GM18867 (cell line): ENCODE data around the gene DCHS1.

Source experiments
- ATAC-seq: cut with Tn5 transposase; IDR thresholded peaks from one replicate; pipeline ENCODE4 v1.9.1; 2021; ENCODE audit warnings: mild to moderate bottlenecking, moderate library complexity; ENCODE audit not compliant: unreplicated experiment

DCHS1 gene

DNA sequence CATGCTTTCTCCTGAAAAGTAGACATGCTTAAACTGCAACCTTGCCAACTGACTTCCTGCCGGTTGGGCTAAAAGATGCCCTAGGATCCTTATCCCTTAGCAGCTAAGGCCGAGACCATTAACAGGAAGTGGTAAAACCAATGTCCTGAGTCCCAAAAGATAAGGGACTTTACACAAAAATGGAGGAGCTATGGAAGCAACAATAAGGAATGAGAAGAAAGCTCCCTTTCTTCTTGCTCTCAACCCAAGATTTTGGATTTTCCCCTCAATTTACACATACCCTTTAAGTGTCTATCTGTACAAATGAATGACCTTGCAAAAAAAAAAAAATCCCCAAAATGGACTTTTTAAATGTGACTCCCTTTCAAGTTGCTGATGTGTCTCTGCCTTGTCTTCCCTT is 16.4 kb upstream of the DCHS1 start:
- no peak for ATAC-seq

DNA sequence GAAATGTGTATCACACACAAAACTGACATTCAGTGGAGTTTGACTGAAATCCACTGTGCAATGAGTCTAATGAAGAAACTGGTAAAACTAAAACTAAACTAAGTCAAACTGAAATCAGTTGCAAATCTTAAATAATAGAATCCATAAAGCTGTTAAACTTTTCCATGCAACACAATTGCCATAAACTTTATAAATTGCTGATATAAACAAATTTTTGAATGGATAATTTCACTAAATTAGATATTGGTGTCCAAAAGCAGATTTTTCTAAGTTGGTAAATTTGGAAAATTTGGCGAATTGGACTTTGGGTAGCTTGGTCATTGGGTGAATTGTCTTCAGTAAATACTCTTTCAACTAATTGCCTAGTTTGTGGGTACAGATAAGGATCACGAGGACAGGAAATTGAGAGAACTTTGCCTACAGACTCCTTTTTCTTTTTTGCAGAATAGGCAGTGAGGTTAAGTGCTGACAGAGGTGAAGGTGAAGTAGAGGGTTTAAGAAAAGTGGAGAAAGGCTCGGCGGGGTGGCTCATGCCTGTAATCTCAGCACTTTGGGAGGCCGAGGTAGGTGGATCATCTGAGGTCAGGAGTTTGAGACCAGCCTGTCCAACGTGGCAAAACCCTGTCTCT is 14.7 kb upstream of the DCHS1 start:
- no peak for ATAC-seq

DNA sequence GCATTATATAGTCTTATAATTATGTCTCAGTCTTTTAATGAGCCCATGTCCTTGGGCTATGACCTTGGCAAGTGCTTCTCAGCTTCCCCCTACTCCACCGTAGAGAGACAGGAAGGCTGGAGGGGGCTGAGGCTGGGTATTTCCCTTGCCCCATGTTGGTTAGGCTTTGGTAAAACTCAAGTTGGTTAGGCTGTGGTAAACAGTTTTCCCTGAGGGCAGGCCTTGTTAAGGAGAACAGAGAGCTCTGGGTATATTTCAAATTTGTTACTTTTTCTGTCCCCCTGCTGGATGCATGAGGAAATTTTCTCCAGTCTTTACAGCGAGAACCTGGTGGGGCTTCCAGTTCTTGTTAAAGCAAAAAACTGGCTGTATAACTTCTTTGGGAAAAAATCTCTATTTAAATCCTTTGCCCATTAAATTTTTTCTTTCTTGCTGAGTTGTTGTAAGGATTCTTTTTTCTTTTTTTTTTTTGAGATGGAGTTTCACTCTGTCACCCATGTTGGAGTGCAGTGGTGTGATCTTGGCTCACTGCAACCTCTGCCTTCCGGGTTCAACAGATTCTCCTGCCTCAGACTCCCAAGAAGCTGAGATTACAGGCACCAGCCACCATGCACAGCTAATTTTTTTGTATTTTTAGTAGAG is 12.2 kb upstream of the DCHS1 start:
- ATAC-seq, result peak; percentile 64

- no peak for ATAC-seq
These were observed 10.9 kb upstream of the DCHS1 start for GRCh38 chr11:6666302-6667183.

DNA sequence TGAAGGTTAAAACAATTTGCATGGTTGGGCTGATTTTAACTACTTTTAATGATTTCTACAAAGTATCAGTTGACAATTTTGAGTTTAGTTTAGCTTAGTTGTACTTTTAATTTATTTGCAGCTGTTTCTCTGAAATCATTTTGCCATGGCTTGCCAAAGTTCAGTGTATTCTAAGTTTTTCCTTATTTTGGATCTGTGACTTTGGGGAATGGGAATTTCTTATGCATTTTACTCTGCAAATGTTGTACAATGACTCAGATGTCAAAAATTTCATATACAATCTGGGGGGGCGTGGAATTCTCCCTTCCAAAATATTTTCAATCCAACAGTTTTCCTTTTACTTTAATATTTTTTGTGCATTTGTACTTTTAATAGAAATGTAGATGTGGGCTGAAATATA is 8.9 kb upstream of the DCHS1 start:
- ATAC-seq, result no peak

- no peak for ATAC-seq
These were observed 8.3 kb upstream of the DCHS1 start for GRCh38 chr11:6663794-6664469.

DNA sequence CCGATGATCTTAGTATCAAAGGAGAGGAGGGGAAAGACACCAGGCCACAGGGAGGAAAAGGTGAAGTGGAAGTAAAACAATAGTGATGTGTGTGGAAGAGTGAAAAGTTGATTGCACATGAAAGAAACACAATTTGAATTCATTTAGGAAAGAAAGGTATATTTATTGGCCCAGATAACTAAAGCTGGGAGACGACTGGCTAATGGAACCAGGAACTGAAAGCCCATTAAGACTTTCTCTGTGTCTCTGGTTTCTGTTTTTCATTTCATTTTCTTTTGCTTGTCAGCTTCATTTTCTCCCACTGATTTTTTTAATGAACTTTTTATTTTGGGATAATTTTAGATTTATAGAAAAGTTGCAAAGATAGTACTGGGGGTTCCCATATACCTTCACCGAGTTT is 5.1 kb upstream of the DCHS1 start:
- ATAC-seq, result no peak

GRCh38 chr11:6658647-6659046 is 3.0 kb upstream of the DCHS1 start:
- no peak for ATAC-seq

DNA sequence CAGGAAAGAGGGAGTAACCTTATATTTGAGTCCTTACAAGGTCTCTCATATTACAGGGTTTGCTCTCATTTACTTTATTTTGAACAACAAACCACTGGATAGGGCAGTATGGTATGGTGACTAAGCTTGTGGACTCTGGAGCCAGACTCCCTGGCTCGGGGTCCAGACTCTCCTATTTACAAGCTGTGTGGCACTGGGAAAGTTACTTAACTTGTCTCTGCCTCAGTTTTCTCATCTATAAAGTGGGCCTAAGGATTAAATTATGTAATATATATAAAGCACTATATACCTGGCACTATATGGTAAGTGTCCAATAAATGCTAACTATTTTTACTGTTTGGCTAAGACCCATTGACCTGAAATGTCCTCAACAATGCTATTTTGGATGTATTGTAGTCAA is 1.7 kb upstream of the DCHS1 start:
- ATAC-seq, result no peak

GRCh38 chr11:6656936-6657335 is 1.3 kb upstream of the DCHS1 start:
- no peak for ATAC-seq

GRCh38 chr11:6656584-6656915 is 941 bp upstream of the DCHS1 start:
- ATAC-seq, result no peak

DNA sequence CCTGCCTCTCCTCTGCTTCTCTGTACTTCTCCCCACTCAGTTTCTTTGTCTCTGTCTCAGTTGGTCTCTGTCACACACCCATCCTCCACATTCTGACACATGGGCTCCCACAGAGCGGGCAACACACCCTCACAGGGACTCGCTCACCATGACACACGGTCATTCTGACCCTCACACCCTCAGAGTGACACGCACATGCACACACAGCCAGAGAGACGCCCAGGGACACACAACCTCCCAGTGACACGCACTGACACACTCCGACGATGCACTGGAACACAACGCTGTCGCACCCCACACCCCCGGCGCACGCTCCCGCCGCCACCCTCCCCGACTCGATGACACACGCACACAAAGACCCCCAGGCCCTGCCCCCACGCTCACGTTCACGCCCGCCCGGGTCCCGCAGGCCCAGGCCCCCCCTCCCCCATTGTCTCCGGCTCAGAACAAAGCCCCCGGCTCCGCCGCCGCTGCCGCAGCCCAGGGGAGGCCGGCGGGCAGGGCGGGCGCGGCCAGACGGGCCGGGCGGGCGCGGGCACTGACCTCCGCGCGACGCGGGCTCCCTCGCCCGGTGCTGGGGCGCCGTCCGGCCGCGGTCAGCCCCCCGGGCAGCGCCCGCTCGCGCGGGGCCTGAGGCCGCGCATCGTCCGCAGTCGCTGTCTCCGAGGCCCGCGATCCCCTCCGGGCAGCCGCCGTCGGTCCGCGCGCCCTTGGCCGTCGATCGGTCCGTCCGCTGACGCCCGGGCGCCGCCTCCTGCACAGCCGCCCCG is 404 bp downstream of the DCHS1 start:
- no peak for ATAC-seq

DNA sequence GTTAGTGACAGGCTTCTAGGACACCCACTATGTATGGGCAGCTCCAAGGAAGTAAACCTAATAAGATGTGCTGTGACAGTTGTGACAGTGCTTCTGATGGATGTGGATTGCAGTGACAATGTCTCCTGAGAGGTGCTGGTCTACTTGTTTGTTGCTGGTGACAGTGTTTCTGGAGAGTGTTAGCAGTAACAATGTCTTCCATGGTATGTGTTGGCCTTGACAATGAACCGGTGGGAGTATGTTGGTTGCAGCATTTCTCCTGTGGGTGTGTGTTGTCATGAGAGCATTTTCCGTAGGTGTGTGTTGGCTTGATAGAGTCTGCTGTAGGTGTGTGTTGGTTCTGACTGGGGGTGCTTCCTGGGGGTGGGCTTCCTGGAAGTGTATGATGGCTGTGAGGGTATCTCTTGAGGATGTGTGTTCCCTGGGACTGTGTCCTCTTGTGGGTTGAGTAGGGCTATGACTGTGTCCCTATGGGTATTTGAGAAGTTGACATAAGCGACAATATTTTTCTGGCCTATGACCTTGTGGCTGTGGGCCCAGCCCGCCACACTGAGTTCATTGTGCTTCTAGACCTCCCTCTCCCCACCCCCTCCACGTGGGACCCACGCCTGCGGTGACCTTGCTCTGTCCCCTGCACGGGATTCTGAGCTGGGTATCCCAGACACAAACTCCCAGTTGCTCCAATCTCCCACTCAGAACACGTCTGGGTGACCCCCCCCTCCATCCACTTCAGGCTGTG is 1.2 kb downstream of the DCHS1 start:
- no peak for ATAC-seq

DNA sequence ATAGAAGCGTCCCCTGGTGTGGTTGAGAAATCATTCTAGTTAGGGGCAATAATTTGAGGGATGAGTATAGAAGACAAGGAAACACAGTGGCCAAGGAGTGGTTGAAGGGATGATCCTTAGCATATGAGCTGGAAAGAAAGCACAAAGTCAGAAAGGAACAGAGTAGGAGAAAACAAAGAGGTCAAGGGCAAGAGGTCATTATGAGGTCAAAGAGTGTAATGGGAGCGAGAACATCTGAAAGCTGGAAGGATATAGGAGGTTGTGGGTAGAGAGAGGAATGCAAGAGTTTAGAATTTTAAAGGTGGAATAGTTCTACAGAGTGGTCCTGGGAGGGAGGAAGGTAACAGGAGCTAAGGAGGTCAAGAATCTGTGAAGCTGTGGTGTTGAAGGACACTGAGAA is 2.0 kb downstream of the DCHS1 start:
- no peak for ATAC-seq

GRCh38 chr11:6653097-6653496 is 2.5 kb downstream of the DCHS1 start:
- ATAC-seq, result no peak

DNA sequence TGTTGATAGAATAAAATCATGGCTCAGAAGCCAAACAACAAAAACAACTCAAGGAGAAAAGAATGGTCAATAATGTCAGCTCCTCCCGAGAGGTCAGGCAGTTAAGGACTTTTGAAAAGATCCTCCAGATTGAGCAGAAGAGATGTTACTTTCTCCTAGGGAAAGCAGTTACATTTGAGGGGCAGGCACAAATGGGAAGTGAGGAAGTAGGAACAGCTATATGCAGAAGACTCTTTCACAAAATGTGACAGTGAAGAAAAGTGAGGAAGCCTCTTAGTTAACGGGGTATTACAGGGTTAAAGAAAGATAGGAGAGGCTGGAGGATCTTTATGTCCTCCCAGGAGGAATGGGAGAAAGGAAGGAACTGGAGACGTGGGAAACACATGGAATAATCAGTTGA is 3.4 kb downstream of the DCHS1 start:
- no peak for ATAC-seq

- no peak for ATAC-seq
These were observed 4.6 kb downstream of the DCHS1 start for GRCh38 chr11:6650980-6651379.

GRCh38 chr11:6650104-6650503 is 5.5 kb downstream of the DCHS1 start:
- ATAC-seq, result no peak

DNA sequence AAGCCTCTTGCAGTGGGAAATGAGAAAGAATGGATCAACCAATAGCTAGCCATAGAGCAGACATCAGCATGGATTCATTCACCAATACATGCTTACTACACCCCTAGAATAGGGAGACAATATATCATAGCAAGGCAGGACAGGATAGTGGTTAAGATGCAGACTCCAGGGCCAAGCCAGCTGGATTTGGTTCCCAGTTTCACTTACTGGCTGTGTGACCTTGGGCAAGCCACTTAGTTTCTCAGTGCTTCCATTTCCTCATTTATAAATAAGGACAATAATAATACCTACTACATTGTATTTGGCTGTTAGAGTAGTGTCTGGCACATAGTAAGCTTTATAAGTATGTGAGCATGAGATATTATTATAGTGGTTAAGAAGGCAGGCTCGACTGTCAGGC is 7.1 kb downstream of the DCHS1 start:
- no peak for ATAC-seq

DNA sequence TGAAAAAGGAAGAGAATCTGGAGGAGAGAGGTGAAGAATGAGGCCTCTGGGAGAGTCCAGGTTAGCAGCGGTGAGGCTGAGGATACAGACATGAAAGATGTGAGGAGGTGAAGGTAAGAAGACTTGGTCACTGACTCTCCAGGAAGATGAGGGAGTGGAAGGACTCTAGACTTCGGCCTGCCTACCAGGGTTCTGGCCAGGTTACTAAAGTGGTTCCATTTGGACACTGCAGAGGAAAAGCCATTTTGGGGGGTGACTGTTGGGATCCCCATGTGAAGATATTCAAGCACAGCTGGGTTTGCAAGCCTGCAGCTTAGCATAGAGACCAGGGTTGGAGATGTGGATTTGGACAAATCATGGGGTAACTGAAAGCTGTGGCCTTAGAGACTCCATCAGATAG is 7.8 kb downstream of the DCHS1 start:
- no peak for ATAC-seq
